Measurements from ENCODE around the gene ITPK1. TPM values are rescaled to one million over a fixed set of nuclear protein-coding genes. Genes with fewer than 3 reads are reported as not detected.

The ITPK1 gene
- total and polyA plus RNA-seq, 10 of the 15 experiments (the other 5 are each of a cell fraction or from before 2014, with no cell fraction given) = 1.3 to 73.2 (median 27.0) TPM

- Histone ChIP-seq H3K4me2 (ENCODE audit: control insufficient read depth, insufficient read depth) (peak overlapping the region; percentile 46; the same call in 1 of the 2 replicates), H3K27ac (ENCODE audit: control insufficient read depth, insufficient read depth) (peak overlapping the region; percentile 39), H3K9ac (ENCODE audit: control insufficient read depth, insufficient read depth, low read length) (no peak overlapping the region), H3K4me3 (no peak overlapping the region), H4K20me1 (ENCODE audit: control insufficient read depth, insufficient read depth) (no peaks in the 10 kb centered on the region), H3K36me3 (ENCODE audit: control insufficient read depth in 2 of 2, insufficient read depth in 2 of 2, low read length in 1 of 2) (peaks cover 0 to 5% of the 10 kb centered on the region in 2 experiments; a peak in 3 of 4 replicates), H3K79me2 (ENCODE audit: control insufficient read depth, insufficient read depth, low read length) (peaks cover 11% of the 10 kb centered on the region), H3K4me1 (ENCODE audit: control insufficient read depth, insufficient read depth, low read length) (peaks cover 41% of the 10 kb centered on the region), H3K9me3 (replicated peaks; ENCODE audit: control insufficient read depth, insufficient read depth, low read length) (no peaks in the 10 kb centered on the region), H2AFZ (ENCODE audit: control insufficient read depth, low read depth, low read length) (no peak overlapping the region), H3K27me3 (replicated peaks in 1 of 2; ENCODE audit: control insufficient read depth in 2 of 2, insufficient read depth in 2 of 2, low read length in 1 of 2) (no peaks in the 10 kb centered on the region)
- SMC1A ChIA-PET (ENCODE audit: uncharacterized antibody, unreplicated experiment) = interaction anchor here (1.0 to 5.0 kb wide), 6 partner anchors 14 to 184 kb away, joined by 3 to 61 read pairs (median 6); no protein-coding TSS in a partner anchor
- RAD21 ChIA-PET (ENCODE audit: unreplicated experiment) = interaction anchor here (0.7 to 2.3 kb wide), 9 partner anchors 26 to 104 kb away, joined by 3 to 36 read pairs (median 8); no protein-coding TSS in a partner anchor
- FAIRE-seq (no peak), ATAC-seq (peak; percentile 23), DNase-seq (ENCODE audit: low read depth, low spot score) (no peak)
- CTCF ChIA-PET = interaction anchor here (1.1 to 4.2 kb wide), 17 partner anchors 8 to 149 kb away, joined by 3 to 56 read pairs (median 6); no protein-coding TSS in a partner anchor
- BruUV-seq (replicated peaks) = no TSS peak
- TF ChIP-seq, protein P1, sequence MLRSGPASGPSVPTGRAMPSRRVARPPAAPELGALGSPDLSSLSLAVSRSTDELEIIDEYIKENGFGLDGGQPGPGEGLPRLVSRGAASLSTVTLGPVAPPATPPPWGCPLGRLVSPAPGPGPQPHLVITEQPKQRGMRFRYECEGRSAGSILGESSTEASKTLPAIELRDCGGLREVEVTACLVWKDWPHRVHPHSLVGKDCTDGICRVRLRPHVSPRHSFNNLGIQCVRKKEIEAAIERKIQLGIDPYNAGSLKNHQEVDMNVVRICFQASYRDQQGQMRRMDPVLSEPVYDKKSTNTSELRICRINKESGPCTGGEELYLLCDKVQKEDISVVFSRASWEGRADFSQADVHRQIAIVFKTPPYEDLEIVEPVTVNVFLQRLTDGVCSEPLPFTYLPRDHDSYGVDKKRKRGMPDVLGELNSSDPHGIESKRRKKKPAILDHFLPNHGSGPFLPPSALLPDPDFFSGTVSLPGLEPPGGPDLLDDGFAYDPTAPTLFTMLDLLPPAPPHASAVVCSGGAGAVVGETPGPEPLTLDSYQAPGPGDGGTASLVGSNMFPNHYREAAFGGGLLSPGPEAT (IDR thresholded peaks at IDR 0.05; ENCODE audit: low read depth) = 0 out of 2 replicates have a peak, but pooled peaks have one; percentile 0
- TF ChIP-seq NBN (IDR thresholded peaks at IDR 0.05) (0 out of 2 replicates have a peak, but pooled peaks have one; percentile 3), STAT1 (conservative IDR thresholded peaks at IDR 0.05) (no peak), HDGF (IDR thresholded peaks at IDR 0.05) (peak; percentile 87)
- 74% methylated on average over 5 of the region's 5 CpGs for WGBS (ENCODE audit: insufficient coverage, insufficient replicate concordance, low lambda C conversion rate, missing lambda C conversion rate)
- intact Hi-C loops (cut with micrococcal nuclease; ENCODE audit: unreplicated experiment) = loop anchor here (1.0 kb wide), 2 partner anchors 79 to 127 kb away; no protein-coding TSS in a partner anchor
- in situ Hi-C loops (cut with MboI) = no loop called here
- POLR2A ChIA-PET = interaction anchor here (1.2 to 1.4 kb wide), 2 partner anchors 10 to 78 kb away, joined by 3 to 5 read pairs; no protein-coding TSS in a partner anchor
Observed at GRCh38 chr14:93034671-93034994, 81.1 kb downstream of the ITPK1 start.

Measured in GM12878 (cell line).